Breast epithelium (tissue), 3 donors: ENCODE measurements around the gene KIAA2012.

Experiments used
- CTCF ChIP-seq, 3 donors: fragments of 450-650 bp; IDR thresholded peaks; one replicate each; pipeline ENCODE4 v1.5.1; 2016 to 2017; ENCODE audit warnings: antibody characterized with exemption in 3 of 3, mild to moderate bottlenecking in 3 of 3, moderate library complexity in 3 of 3
- POLR2A ChIP-seq: fragments of 450-650 bp; IDR thresholded peaks from one replicate; pipeline ENCODE4 v1.6.1; 2016; ENCODE audit warnings: antibody characterized with exemption, mild to moderate bottlenecking, moderate library complexity
- POLR2AphosphoS5 ChIP-seq, 3 donors: sonication (generic); formaldehyde crosslinking; IDR thresholded peaks; one replicate each; pipeline ENCODE4 v1.6.1; 2017; ENCODE audit warnings: antibody characterized with exemption in 3 of 3

DNA sequence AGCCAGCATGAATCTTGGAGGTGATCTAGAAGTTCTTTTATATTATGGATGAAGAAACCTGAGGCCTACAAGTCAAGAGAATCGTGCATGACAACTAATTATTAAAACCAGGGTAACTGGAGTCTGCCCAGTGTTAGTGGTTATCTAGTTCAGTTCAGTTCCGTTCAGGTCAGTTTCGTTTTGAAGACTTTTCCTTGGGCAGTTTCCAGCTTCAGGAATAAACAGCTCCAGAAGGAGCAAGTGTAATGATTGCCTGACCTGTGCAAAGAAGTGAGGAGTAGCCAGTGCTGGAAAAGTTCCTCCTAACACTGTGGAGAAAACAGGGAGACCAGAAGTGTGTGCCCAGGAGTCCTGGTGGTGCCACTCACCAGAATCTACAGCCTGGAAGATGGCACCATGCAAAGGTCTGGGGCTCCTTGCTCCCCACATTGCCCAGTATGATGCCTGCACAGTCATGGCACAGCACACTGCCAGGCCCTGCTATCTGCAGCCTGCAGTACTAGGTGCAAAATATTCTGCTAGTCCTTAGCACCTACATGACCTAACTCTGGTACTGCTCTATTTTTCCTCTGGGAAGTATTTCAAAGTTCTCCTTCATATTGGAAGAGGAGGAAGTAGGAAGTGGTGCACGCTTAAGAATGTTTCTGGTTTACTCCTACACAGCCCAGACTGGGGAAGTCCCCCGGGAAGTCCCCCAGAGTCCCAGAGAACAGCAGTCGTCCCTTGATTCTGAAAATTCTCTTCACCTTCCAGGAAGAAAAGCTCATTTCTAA is 99.6 kb downstream of the KIAA2012 start:
- TF ChIP-seq CTCF (IDR thresholded peaks at IDR 0.05), result no peak
- TF ChIP-seq POLR2A, result no peak
- no peak for TF ChIP-seq POLR2AphosphoS5 (IDR thresholded peaks at IDR 0.05)
